22Rv1 (cell line): ENCODE results near the gene TMEM135.
"Not testable (repeated sequence)": the region's sequence is repeated elsewhere in the genome, so short reads cannot be mapped to it uniquely, and the experiment has no call there.

Experiments used
- H3K27ac ChIP-seq: fragments of 450-650 bp; 2 replicates; pipeline ENCODE4 v1.5.1; 2017
- ZFX ChIP-seq: fragments of 450-650 bp; IDR thresholded peaks from 2 replicates; pipeline ENCODE4 v1.6.1; 2017; ENCODE audit warnings: antibody characterized with exemption, borderline replicate concordance
- TF ChIP-seq, protein P1 (sequence below): fragments of 450-650 bp; IDR thresholded peaks from 2 replicates; pipeline ENCODE4 v1.5.1; 2017; ENCODE audit warnings: mild to moderate bottlenecking

Gene TMEM135

DNA sequence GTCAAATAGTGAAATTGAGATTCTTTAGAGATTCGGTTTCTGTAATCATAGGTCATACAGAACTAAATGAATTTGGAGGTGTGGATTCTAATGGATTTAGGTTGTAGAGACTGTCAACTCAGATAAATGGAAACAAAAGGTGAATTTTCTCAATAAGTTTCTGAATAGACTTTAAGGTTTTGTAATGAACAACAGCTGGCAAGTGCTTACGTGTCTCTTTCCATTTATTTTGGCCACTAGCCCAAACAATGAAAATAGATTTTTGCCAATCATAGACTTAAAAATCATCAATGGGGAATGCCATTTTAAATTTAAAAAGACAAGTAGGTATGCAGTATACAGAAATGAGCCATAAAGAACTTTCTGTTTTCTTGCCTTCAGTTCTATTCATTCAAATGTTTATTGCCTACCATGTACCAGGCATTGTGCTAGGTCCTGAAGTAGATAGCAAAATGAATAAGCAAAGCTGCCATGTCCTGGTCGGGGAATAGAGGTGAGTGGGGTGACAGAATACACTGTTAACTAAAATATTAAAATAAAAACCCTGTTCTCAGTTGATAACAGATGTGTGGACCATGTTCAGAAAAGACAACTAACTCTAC lies 16.9 kb upstream of the TMEM135 start:
- no peak overlapping the region for H3K27ac ChIP-seq
- TF ChIP-seq, protein P1, sequence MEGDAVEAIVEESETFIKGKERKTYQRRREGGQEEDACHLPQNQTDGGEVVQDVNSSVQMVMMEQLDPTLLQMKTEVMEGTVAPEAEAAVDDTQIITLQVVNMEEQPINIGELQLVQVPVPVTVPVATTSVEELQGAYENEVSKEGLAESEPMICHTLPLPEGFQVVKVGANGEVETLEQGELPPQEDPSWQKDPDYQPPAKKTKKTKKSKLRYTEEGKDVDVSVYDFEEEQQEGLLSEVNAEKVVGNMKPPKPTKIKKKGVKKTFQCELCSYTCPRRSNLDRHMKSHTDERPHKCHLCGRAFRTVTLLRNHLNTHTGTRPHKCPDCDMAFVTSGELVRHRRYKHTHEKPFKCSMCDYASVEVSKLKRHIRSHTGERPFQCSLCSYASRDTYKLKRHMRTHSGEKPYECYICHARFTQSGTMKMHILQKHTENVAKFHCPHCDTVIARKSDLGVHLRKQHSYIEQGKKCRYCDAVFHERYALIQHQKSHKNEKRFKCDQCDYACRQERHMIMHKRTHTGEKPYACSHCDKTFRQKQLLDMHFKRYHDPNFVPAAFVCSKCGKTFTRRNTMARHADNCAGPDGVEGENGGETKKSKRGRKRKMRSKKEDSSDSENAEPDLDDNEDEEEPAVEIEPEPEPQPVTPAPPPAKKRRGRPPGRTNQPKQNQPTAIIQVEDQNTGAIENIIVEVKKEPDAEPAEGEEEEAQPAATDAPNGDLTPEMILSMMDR = no peak
- TF ChIP-seq ZFX = no peak

DNA sequence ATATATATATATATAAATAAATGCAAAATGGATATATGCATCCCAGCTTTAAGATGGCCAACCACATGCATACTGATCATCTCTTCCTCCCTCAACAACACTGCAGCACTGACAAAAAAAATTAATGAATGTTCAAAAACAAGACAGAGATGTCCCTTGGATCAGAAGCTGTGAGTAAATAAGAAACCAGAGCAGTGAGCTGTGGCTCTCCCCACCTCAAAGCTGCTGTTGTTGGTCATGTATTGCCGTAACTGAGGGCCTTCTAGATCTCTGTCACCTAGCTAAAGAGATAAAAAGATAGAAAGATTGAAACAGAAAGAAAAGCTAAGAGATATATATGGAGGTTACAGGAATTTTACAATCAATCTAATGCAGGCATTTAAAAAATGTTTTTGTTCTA lies 15.5 kb upstream of the TMEM135 start:
- TF ChIP-seq, protein P1 = no peak
- no peak overlapping the region for H3K27ac ChIP-seq

DNA sequence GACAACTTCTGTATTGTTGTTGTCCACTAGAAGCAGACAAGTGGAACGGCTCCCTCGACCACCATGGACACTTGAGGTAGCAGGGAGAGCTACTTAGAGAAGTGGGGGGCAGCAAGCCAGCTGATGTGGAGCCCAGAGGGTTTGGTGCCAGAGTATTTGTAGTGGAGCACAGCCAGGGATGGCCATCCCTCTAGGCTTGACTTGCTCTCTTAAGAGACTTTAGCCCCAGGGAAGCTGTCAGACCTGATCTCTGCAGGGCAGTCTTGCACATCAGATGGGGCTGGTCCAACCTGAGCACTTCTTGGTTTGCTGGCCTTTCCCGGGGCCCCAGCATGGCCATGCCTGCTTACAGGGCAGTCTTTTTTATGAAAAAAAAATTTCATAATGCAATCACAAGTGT lies 15.0 kb upstream of the TMEM135 start:
- TF ChIP-seq, protein P1 = no peak
- no peak for TF ChIP-seq ZFX
- H3K27ac ChIP-seq = no peak overlapping the region

DNA sequence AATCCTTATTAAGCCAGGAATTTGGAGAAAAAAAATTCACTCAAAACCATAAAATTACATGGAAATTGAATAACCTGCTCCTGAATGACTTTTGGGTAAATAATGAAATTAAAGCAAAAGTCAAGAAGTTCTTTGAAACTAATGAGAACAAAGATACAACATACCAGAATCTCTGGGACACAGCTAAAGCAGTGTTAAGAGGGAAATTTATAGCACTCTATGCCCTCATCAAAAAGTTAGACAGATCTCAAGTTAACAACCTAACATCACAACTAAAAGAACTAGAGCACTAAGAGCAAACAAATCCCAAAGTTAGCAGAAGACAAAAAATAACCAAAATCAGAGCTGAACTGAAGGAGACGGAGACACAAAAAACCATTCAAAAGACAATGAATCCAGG lies 11.3 kb upstream of the TMEM135 start:
- not testable (repeated sequence) for H3K27ac ChIP-seq

DNA sequence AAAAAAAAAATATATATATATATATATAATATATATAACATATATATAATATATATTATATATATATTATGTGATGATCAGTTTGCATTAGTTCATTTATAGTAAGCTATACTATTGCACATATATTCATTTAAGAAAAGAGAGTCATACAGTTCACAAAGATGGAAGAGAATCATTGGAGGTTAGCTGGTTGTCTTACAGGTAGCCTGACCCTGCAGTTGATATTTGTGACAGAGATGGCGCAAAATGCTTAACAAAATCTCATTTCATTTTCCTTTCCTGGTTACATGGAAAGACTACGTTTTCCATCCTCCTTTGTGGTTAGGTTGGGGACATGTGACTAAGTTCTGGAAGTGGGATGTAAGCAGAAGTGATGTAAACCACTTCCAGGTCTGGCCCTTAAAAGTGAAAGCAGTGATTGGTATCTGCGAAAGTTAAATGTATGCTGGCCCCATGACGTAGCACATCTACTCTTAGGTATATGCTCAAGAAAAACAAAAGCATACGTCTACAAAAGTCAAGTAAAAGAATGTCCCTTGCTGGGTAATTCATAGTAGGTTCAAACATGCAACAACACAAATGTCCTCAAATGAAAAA lies 7.2 kb upstream of the TMEM135 start:
- no peak for TF ChIP-seq ZFX
- TF ChIP-seq, protein P1 = no peak

DNA sequence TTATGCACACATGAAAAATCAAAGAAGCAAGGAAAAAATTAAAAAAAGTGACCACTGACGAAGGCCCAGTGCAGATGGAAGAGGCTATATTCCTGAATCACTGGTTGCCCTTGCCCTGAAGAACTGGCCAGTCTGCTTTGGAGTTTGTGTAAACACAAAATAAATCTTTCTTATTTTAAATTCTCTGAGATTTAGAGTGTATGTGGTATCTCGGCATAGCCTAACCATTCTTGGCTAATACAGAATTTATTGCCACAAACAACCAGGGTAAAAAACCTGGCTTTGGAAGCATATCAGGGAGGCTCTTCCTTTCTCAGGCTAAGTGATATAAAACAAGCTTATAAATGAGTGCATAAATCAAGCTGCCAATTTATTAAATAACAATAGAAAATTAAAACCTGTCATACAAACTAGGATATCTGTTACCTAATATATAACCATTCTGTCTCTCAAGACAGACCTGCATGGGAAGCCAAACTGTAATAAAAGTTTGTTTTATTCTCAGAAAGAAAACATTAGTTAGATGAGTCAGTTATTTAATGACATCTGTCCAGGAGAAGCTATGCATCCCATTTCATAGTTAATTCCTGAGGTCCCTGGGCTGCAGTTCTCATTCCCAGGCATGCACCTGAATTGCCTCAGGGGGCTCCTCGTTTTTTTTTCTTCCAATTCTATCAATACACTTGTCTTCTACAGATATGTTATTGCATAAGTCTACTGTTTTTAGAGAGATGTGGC lies 6.1 kb upstream of the TMEM135 start:
- TF ChIP-seq ZFX = no peak
- TF ChIP-seq, protein P1 = no peak
- H3K27ac ChIP-seq = no peak overlapping the region

More for the DNA sequence above, 7.2 kb upstream of the TMEM135 start:
- no peak overlapping the region for H3K27ac ChIP-seq

DNA sequence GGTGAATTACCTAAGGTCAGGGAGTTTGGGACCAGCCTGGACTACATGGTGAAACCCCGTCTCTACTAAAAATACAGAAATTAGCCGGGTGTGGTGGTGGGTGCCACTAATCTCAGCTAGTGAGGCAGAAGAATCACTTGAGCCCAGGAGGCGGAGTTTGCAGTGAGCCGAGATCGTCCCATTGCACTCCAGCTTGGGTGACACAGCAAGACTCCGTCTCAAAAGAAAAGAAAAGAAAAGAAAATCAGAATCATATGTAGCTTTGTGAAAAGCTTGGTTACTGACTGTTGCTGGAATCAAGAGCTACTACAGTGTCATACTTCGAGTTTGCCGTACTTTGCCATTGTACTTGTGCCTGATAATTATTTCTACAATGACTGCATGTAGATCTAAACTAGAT lies 4.2 kb upstream of the TMEM135 start:
- no peak overlapping the region for H3K27ac ChIP-seq
- no peak for TF ChIP-seq ZFX
- TF ChIP-seq, protein P1 = no peak
